Measurements from ENCODE around the gene KHDC1.
"Not testable (repeated sequence)": the region's sequence is repeated elsewhere in the genome, so short reads cannot be mapped to it uniquely, and the experiment has no call there.

Gene KHDC1

GRCh38 chr6:73264446-73264845 lies 1.4 kb upstream of the KHDC1 start:
- DNase-seq (ENCODE audit: insufficient read length, low spot score): no peak
- no peak for TF ChIP-seq POLR2A (IDR thresholded peaks at IDR 0.05; ENCODE audit: low read depth, low read length)
- no peak for FAIRE-seq

DNA sequence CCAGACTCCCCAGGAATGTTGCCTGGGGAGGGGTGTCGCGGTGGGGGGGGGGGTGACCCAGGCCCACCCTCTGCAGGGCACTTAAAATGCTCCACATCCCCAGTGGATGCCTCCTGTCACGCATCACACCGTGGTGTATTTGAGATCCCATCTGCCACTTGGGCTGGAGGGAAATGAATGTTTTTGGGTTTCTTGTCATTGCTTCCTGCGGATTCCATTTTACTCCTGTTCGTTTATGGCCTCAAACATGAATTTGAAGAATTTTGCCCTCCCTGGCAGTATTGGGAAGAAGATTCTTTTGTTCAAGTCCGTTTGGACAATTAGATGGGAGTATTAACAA lies 544 bp upstream of the KHDC1 start:
- DNase-seq (ENCODE audit: insufficient read length, low spot score): no peak
- no peak for FAIRE-seq
- no peak for TF ChIP-seq POLR2A (IDR thresholded peaks at IDR 0.05; ENCODE audit: low read depth, low read length)

DNA sequence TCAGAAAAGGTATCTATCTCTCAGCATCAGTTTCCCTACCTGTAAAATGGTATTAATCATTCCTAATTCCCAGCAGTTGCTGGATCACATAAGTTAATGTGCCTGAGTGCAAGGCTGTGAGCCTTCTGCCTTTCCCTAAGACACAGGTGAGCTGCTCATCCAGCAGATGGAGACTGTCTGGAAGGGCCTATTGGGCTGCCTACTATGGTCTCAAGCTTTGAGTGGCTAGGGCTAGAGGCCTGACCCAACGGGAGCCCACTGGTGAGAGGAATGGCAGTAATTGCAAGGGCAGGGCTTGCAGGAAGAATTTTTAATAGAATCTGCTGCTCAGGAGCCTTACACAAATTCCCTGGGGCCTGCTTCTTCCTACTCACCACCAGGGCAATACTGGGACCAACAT lies 4.3 kb downstream of the KHDC1 start:
- DNase-seq (ENCODE audit: insufficient read length, low spot score) (no peak), FAIRE-seq (no peak)
- TF ChIP-seq POLR2A (IDR thresholded peaks at IDR 0.05; ENCODE audit: low read depth, low read length): no peak

DNA sequence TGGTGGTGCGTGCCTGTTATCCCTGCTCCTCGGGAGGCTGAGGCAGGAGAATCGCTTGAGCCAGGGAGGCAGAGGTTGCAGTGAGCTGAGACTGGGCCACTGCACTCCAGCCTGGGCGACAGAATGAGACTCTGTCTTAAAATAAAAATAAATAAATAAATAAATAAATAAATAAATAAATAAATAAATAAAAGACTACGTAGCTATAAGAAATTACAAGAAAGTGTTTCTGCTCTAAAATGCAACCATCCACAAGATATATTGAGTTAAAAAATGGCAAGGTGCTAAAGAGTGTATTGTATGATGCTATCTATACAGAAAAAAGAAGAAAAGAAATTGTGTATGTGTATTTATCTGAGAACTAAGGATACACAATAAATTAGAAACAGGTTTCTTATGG lies 8.7 kb downstream of the KHDC1 start:
- FAIRE-seq; DNase-seq (ENCODE audit: insufficient read length, low spot score): not testable (repeated sequence)

DNA sequence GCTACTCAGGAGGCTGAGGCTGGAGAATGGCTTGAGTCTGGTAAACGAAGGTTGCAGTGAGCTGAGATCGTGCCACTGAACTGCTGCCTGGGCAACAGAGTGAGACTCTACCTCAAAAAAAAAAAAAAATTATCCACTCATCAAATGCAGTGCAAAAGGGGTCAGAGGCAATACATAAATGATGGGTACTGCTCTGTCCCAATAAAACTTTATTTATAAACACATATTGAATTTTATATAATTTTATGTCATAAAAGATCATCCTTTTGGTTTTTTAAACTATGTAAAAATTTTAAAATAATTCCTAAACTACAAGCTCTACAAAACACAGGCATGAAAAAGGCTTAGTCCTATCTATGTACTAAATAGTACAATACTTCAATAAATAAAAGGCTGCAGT lies 10.3 kb downstream of the KHDC1 start:
- DNase-seq (ENCODE audit: insufficient read length, low spot score) (no peak), FAIRE-seq (no peak)
- TF ChIP-seq POLR2A (IDR thresholded peaks at IDR 0.05; ENCODE audit: low read depth, low read length): no peak

GRCh38 chr6:73250016-73250415 lies 13.0 kb downstream of the KHDC1 start:
- FAIRE-seq (no peak), DNase-seq (ENCODE audit: insufficient read length, low spot score) (no peak)
- TF ChIP-seq POLR2A (IDR thresholded peaks at IDR 0.05; ENCODE audit: low read depth, low read length): no peak

- FAIRE-seq: no peak
- TF ChIP-seq POLR2A (IDR thresholded peaks at IDR 0.05; ENCODE audit: low read depth, low read length): no peak
- no peak for DNase-seq (ENCODE audit: insufficient read length, low spot score)
Observed at GRCh38 chr6:73248192-73248903, 14.6 kb downstream of the KHDC1 start.

DNA sequence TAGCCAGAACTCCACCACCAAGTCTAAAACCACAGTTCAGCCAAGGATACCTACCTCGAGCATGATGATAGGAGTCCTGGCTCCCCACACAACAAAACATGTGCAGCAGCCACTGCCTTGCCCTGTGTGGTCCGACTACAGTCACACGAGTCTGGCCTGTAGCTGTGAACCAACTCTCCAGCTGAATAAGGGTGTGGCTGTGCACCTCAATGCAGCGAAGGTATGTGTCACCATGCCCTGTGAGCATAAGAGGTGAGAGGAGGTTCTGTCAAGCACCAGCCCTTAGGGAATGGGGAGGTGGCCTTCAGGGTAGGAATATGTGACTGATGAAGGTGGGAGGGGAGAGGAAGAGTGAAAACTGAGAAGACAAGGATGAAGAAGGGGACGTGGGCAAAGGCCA lies 21.0 kb downstream of the KHDC1 start:
- no peak for TF ChIP-seq POLR2A (IDR thresholded peaks at IDR 0.05; ENCODE audit: low read depth, low read length)
- FAIRE-seq (no peak), DNase-seq (ENCODE audit: insufficient read length, low spot score) (no peak)

DNA sequence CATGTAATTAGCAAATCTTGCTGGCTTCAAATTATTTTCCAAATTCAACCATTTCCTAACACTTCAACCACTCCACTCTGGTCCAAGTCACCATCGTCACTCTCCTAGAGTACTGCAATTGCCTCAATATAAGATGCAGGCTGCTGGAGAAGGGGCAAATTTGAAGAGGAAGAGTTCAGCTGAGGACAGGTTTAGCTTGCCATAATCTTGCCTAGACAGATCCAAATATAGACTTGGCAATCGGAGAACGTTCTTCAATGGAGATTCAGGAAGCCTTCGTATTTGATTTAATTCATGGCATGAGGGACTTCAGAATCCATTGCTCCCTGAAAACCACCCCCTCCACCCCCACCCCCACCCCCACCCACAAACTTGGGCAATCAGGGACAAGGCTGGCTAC lies 22.3 kb downstream of the KHDC1 start:
- TF ChIP-seq POLR2A (IDR thresholded peaks at IDR 0.05; ENCODE audit: low read depth, low read length): no peak
- no peak for DNase-seq (ENCODE audit: insufficient read length, low spot score)
- FAIRE-seq: no peak

DNA sequence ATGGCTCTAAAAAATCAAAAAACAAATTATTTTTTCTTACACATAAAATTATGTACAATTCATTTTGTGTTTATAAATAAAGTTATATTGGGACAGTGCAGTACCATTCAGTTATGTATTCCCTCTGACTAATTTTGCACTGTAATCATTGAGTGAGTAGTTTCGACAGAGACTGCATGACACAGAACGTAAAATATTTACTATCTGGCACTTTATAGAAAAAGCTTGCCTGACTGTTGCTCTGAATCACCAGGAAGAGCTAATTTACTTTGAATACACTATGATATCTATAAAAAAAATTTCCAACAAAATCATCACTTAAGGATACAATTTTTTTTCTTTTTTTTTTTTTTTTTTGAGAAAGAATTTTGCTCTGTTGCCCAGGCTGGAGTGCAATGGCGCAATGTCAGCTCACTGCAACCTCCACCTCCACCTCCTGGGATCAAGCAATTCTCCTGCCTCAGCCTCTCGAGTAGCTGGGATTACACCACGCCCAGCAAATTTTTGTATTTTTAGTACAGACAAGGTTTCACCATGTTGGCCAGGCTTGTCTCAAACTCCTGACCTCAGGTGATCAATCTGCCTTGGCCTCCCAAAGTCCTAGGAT lies 26.7 kb downstream of the KHDC1 start:
- FAIRE-seq (peak; percentile 45), DNase-seq (ENCODE audit: insufficient read length, low spot score) (peak; percentile 33)
- no peak for TF ChIP-seq POLR2A (IDR thresholded peaks at IDR 0.05; ENCODE audit: low read depth, low read length)

DNA sequence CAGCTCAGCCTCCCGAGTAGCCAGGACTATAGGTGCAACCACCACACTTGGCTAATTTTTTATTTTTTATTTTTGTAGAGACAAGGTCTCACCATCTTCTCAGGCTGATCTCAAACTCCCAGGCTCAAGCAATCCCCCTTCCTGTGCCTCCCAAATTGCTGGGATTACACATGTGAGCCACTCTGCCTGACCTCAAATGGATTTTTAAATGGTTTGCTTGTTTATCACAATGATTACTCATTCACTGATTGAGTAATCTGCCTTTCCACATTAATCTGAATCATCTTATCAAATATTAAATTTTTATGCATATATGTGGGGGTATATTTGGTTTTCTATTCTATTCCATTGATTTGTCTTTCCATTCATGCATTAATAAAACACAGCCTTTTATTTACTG lies 28.3 kb downstream of the KHDC1 start:
- DNase-seq (ENCODE audit: insufficient read length, low spot score) (no peak), FAIRE-seq (peak; percentile 89)
- TF ChIP-seq POLR2A (IDR thresholded peaks at IDR 0.05; ENCODE audit: low read depth, low read length): no peak

DNA sequence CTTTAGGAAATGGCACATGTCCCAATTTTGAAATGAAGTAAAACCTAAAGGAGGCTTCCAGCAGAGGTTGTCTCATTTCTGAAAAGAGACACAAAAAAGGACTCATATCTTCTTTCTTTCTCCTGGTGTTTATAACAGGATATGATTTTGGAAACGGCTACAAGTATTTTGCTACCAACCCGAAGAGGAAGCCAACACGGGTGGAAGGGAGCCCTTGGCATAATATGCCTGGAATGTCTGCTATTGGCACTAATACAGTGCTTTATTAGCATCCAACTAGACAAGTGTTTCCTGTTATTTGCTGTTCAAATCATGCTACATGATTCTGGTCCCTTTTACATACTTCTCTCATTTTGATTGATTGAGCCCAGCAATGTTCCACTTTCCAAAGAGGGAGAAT lies 29.0 kb downstream of the KHDC1 start:
- DNase-seq (ENCODE audit: insufficient read length, low spot score): not testable (repeated sequence)
- peak; percentile 87 for FAIRE-seq

- no peak for DNase-seq (ENCODE audit: insufficient read length, low spot score)
Observed at GRCh38 chr6:73233048-73233447, 29.9 kb downstream of the KHDC1 start.

GRCh38 chr6:73231986-73232391 lies 31.0 kb downstream of the KHDC1 start:
- DNase-seq (ENCODE audit: insufficient read length, low spot score) (no peak), FAIRE-seq (no peak)
- TF ChIP-seq POLR2A (IDR thresholded peaks at IDR 0.05; ENCODE audit: low read depth, low read length): no peak

More at GRCh38 chr6:73233048-73233447, 29.9 kb downstream of the KHDC1 start:
- TF ChIP-seq POLR2A (IDR thresholded peaks at IDR 0.05; ENCODE audit: low read depth, low read length): no peak
- FAIRE-seq: no peak

DNA sequence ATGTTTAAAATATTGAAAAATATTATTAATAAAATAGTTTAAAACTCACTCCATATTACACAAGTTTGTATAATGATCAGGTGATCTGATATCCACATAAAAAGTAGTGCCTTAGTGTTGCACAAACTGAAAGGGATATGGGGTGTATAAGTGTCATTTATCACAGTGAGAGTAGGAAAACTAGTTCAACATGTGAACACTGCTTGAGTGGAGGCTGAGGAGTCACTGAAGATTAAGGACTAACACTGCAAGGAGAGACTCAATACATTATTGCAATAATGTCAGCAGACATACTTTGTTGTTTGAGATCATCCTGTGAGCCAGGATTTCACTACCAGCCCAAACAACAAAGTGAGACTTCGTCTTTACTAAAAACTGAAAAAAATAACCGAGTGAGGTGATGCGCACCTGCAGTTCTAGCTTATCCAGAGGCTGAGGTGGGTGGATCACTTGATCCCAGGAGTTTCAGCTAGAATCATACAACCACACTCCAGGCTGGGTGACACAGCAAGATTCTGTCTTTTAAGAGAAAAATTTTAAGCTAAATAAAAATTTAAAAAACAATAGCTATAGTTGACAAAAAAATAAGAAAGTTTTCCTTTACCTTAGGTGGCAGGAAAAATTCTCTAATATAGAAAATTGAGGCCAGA lies 35.3 kb downstream of the KHDC1 start:
- TF ChIP-seq POLR2A (IDR thresholded peaks at IDR 0.05; ENCODE audit: low read depth, low read length): no peak
- DNase-seq (ENCODE audit: insufficient read length, low spot score) (no peak), FAIRE-seq (no peak)
